Right lobe of liver (tissue), 4 donors: ENCODE data around the gene BCL2L1.
"Not testable (repeated sequence)": the region's sequence is repeated elsewhere in the genome, so short reads cannot be mapped to it uniquely, and the experiment has no call there.

ENCODE experiments used
- POLR2A ChIP-seq: fragments of 450-650 bp; IDR thresholded peaks from one replicate; pipeline ENCODE4 v1.6.1; 2017; ENCODE audit warnings: antibody characterized with exemption, mild to moderate bottlenecking
- TF ChIP-seq, protein P1 (sequence below), 4 donors: fragments of 200-600 bp in 3 of 4; fragments of 450-650 bp in 1 of 4; IDR thresholded peaks; one replicate each; pipeline versions ENCODE4 v1.5.1 to v1.8.0; 2016 to 2022; ENCODE audit warnings: antibody characterized with exemption in 4 of 4, mild to moderate bottlenecking in 2 of 4
- donor health status: DM: no; HTN: no; CAD: no.
- donor health status: DM: no; HTN: no; CAD: no.
- donor health status: DM: no; HTN: yes; CAD: no.

DNA sequence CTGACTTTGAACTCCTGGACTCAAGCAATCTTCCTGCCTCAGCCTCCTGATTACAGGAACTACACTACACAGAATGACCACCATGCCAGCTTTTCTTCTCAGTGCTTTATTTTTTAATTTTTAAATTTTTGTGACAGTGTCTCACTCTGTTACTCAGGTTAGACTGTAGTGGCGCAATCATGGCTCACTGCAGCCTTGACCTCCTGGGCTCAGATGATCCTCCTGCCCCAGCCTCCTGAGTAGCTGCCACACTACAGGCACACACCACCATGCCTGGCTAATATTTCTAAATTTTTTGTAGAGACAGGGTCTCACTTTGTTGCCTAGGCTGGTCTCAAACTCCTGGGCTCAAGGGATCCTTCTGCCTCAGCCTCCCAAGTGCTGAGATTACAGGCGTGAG is 53.7 kb downstream of the BCL2L1 start:
- TF ChIP-seq, protein P1, sequence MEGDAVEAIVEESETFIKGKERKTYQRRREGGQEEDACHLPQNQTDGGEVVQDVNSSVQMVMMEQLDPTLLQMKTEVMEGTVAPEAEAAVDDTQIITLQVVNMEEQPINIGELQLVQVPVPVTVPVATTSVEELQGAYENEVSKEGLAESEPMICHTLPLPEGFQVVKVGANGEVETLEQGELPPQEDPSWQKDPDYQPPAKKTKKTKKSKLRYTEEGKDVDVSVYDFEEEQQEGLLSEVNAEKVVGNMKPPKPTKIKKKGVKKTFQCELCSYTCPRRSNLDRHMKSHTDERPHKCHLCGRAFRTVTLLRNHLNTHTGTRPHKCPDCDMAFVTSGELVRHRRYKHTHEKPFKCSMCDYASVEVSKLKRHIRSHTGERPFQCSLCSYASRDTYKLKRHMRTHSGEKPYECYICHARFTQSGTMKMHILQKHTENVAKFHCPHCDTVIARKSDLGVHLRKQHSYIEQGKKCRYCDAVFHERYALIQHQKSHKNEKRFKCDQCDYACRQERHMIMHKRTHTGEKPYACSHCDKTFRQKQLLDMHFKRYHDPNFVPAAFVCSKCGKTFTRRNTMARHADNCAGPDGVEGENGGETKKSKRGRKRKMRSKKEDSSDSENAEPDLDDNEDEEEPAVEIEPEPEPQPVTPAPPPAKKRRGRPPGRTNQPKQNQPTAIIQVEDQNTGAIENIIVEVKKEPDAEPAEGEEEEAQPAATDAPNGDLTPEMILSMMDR (IDR thresholded peaks at IDR 0.05) = not testable (repeated sequence)
- not testable (repeated sequence) for TF ChIP-seq POLR2A
